Measurements from ENCODE around the gene DNAH10.
"Not testable (repeated sequence)": the region's sequence is repeated elsewhere in the genome, so short reads cannot be mapped to it uniquely, and the experiment has no call there.

Gene DNAH10

GRCh38 chr12:123903301-123904065 lies 141.4 kb downstream of the DNAH10 start:
- DNase-seq (ENCODE audit: low read depth in 3 of 3, low spot score in 1 of 3): no peak

GRCh38 chr12:123905319-123905925 lies 143.3 kb downstream of the DNAH10 start:
- peak; percentile 27 to 42 (median 31) for DNase-seq (ENCODE audit: low read depth in 3 of 3, low spot score in 1 of 3)

GRCh38 chr12:123906711-123907420 lies 144.8 kb downstream of the DNAH10 start:
- DNase-seq (ENCODE audit: low read depth in 3 of 3, low spot score in 1 of 3): no peak

- no peak for DNase-seq (ENCODE audit: low read depth in 3 of 3, low spot score in 1 of 3)
Measured at GRCh38 chr12:123907726-123908476, 145.8 kb downstream of the DNAH10 start.

- DNase-seq (ENCODE audit: low read depth in 3 of 3, low spot score in 1 of 3): no peak
Measured at GRCh38 chr12:123908884-123909725, 147.0 kb downstream of the DNAH10 start.

GRCh38 chr12:123910057-123910456 lies 148.0 kb downstream of the DNAH10 start:
- no peak for DNase-seq (ENCODE audit: low read depth in 3 of 3, low spot score in 1 of 3)

- DNase-seq (ENCODE audit: low read depth in 3 of 3, low spot score in 1 of 3): no peak
Measured at GRCh38 chr12:123910761-123911193, 148.7 kb downstream of the DNAH10 start.

GRCh38 chr12:123911672-123912409 lies 149.7 kb downstream of the DNAH10 start:
- DNase-seq (ENCODE audit: low read depth in 3 of 3, low spot score in 1 of 3): not testable (repeated sequence)

- DNase-seq (ENCODE audit: low read depth in 3 of 3, low spot score in 1 of 3): no peak
Measured at GRCh38 chr12:123912415-123913380, 150.6 kb downstream of the DNAH10 start.

- no peak for DNase-seq (ENCODE audit: low read depth in 3 of 3, low spot score in 1 of 3)
Measured at GRCh38 chr12:123914726-123915333, 152.7 kb downstream of the DNAH10 start.

GRCh38 chr12:123916729-123917128 lies 154.6 kb downstream of the DNAH10 start:
- DNase-seq (ENCODE audit: low read depth in 3 of 3, low spot score in 1 of 3): peak in 1 of 3 donors; percentile 33

GRCh38 chr12:123917337-123917850 lies 155.3 kb downstream of the DNAH10 start:
- no peak for DNase-seq (ENCODE audit: low read depth in 3 of 3, low spot score in 1 of 3)

- DNase-seq (ENCODE audit: low read depth in 3 of 3, low spot score in 1 of 3): no peak
Measured at GRCh38 chr12:123919980-123920360, 157.9 kb downstream of the DNAH10 start.

GRCh38 chr12:123923038-123923437 lies 160.9 kb downstream of the DNAH10 start:
- DNase-seq (ENCODE audit: low read depth in 3 of 3, low spot score in 1 of 3): no peak

GRCh38 chr12:123923927-123924326 lies 161.8 kb downstream of the DNAH10 start:
- no peak for DNase-seq (ENCODE audit: low read depth in 3 of 3, low spot score in 1 of 3)

GRCh38 chr12:123924539-123924938 lies 162.4 kb downstream of the DNAH10 start:
- DNase-seq (ENCODE audit: low read depth in 3 of 3, low spot score in 1 of 3): no peak

- DNase-seq (ENCODE audit: low read depth in 3 of 3, low spot score in 1 of 3): no peak
Measured at GRCh38 chr12:123928274-123928865, 166.3 kb downstream of the DNAH10 start.

GRCh38 chr12:123928897-123929296 lies 166.8 kb downstream of the DNAH10 start:
- no peak for DNase-seq (ENCODE audit: low read depth in 3 of 3, low spot score in 1 of 3)

Data from stimulated activated CD4-positive, alpha-beta T cell treated with anti-CD3 and anti-CD28 coated beads, TNF-alpha, amount 100 ng/mL, for 1 hour (primary cell).